ENCODE data around the gene PREP.

Gene PREP

GRCh38 chr6:105301756-105302616 lies 100.9 kb downstream of the PREP start:
- no peaks in the 10 kb centered on the region for H3K9me3 ChIP-seq (replicated peaks in 1 of 11)
- H3K9ac ChIP-seq: no peak overlapping the region
- H4K20me1 ChIP-seq: no peaks in the 10 kb centered on the region; a peak in 1 of 22 replicates
- no peaks in the 10 kb centered on the region for H3K4me1 ChIP-seq
- peaks cover 52 to 98% (median 84%) of the 10 kb centered on the region in 11 experiments for H3K36me3 ChIP-seq
- no peak for TF ChIP-seq Cebpa-rat (IDR thresholded peaks at IDR 0.05)
- H3K4me2 ChIP-seq: no peak overlapping the region
- H3K27me3 ChIP-seq: no peaks in the 10 kb centered on the region
- H3K27ac ChIP-seq: no peak overlapping the region
- no peak overlapping the region for H3K4me3 ChIP-seq

GRCh38 chr6:105301072-105301503 lies 101.8 kb downstream of the PREP start:
- no peak overlapping the region for H3K9ac ChIP-seq
- H3K4me2 ChIP-seq: no peak overlapping the region
- no peak overlapping the region for H3K27ac ChIP-seq
- no peaks in the 10 kb centered on the region; a peak in 1 of 22 replicates for H4K20me1 ChIP-seq
- no peaks in the 10 kb centered on the region for H3K4me1 ChIP-seq
- no peaks in the 10 kb centered on the region for H3K9me3 ChIP-seq (replicated peaks in 1 of 11)
- no peak for TF ChIP-seq Cebpa-rat (IDR thresholded peaks at IDR 0.05)
- H3K4me3 ChIP-seq: no peak overlapping the region
- H3K27me3 ChIP-seq: no peaks in the 10 kb centered on the region
- H3K36me3 ChIP-seq: peaks cover 44 to 95% (median 81%) of the 10 kb centered on the region in 11 experiments

GRCh38 chr6:105300090-105300489 lies 102.8 kb downstream of the PREP start:
- no peak overlapping the region for H3K4me3 ChIP-seq
- no peak overlapping the region for H3K4me2 ChIP-seq
- H3K36me3 ChIP-seq: peaks cover 46 to 86% (median 73%) of the 10 kb centered on the region in 11 experiments
- H3K9ac ChIP-seq: no peak overlapping the region
- H3K4me1 ChIP-seq: no peaks in the 10 kb centered on the region
- no peak for TF ChIP-seq Cebpa-rat (IDR thresholded peaks at IDR 0.05)
- no peaks in the 10 kb centered on the region; a peak in 1 of 22 replicates for H3K9me3 ChIP-seq (replicated peaks in 1 of 11)
- H3K27ac ChIP-seq: no peak overlapping the region
- no peaks in the 10 kb centered on the region for H3K27me3 ChIP-seq
- H4K20me1 ChIP-seq: no peaks in the 10 kb centered on the region; a peak in 2 of 22 replicates

- peaks cover 49 to 83% (median 65%) of the 10 kb centered on the region in 11 experiments for H3K36me3 ChIP-seq
- H3K27ac ChIP-seq: no peak overlapping the region
- H4K20me1 ChIP-seq: no peaks in the 10 kb centered on the region; a peak in 1 of 22 replicates
- no peak overlapping the region for H3K4me2 ChIP-seq
- no peaks in the 10 kb centered on the region for H3K27me3 ChIP-seq
- TF ChIP-seq Cebpa-rat (IDR thresholded peaks at IDR 0.05): no peak
- H3K9me3 ChIP-seq (replicated peaks in 1 of 11): peaks cover 0 to 31% (median 20%) of the 10 kb centered on the region in 11 experiments; a peak in 18 of 22 replicates
- H3K4me1 ChIP-seq: no peaks in the 10 kb centered on the region
- no peak overlapping the region for H3K4me3 ChIP-seq
- H3K9ac ChIP-seq: no peak overlapping the region
Measured at GRCh38 chr6:105294129-105294528, 108.8 kb downstream of the PREP start.

GRCh38 chr6:105292689-105293339 lies 110.1 kb downstream of the PREP start:
- Histone ChIP-seq H3K27me3 (no peaks in the 10 kb centered on the region), H3K4me3 (no peak overlapping the region), H3K9ac (no peak overlapping the region), H3K4me2 (no peak overlapping the region), H3K9me3 (replicated peaks in 1 of 11) (peaks cover 0 to 31% (median 20%) of the 10 kb centered on the region in 11 experiments; a peak in 18 of 22 replicates), H3K4me1 (no peaks in the 10 kb centered on the region), H3K36me3 (peaks cover 51 to 83% (median 66%) of the 10 kb centered on the region in 11 experiments), H3K27ac (no peak overlapping the region), H4K20me1 (no peaks in the 10 kb centered on the region; a peak in 1 of 22 replicates)
- TF ChIP-seq Cebpa-rat (IDR thresholded peaks at IDR 0.05): no peak

- Histone ChIP-seq H3K9ac (no peak overlapping the region), H3K27ac (no peak overlapping the region), H3K4me3 (no peak overlapping the region), H3K9me3 (replicated peaks in 1 of 11) (peaks cover 0 to 31% (median 20%) of the 10 kb centered on the region in 11 experiments; a peak in 18 of 22 replicates), H3K27me3 (no peaks in the 10 kb centered on the region), H3K4me2 (no peak overlapping the region), H3K36me3 (peaks cover 52 to 83% (median 68%) of the 10 kb centered on the region in 11 experiments), H4K20me1 (no peaks in the 10 kb centered on the region; a peak in 1 of 22 replicates), H3K4me1 (no peaks in the 10 kb centered on the region)
- no peak for TF ChIP-seq Cebpa-rat (IDR thresholded peaks at IDR 0.05)
Measured at GRCh38 chr6:105291525-105291924, 111.4 kb downstream of the PREP start.

- Histone ChIP-seq H4K20me1 (no peaks in the 10 kb centered on the region), H3K4me2 (no peak overlapping the region), H3K36me3 (peaks cover 89 to 100% (median 97%) of the 10 kb centered on the region in 11 experiments), H3K4me3 (no peak overlapping the region), H3K9ac (no peak overlapping the region), H3K27me3 (no peaks in the 10 kb centered on the region), H3K4me1 (no peaks in the 10 kb centered on the region), H3K9me3 (replicated peaks in 1 of 11) (no peaks in the 10 kb centered on the region), H3K27ac (no peak overlapping the region)
- no peak for TF ChIP-seq Cebpa-rat (IDR thresholded peaks at IDR 0.05)
Measured at GRCh38 chr6:105282631-105283585, 120.0 kb downstream of the PREP start.

- Histone ChIP-seq H3K9me3 (replicated peaks in 1 of 11) (0 out of 22 replicates have a peak, but pooled peaks cover 0 to 6% (median 0%) of the 10 kb centered on the region in 11 experiments), H3K4me2 (no peak overlapping the region), H3K27ac (no peak overlapping the region), H3K36me3 (peaks cover 92 to 100% (median 97%) of the 10 kb centered on the region in 11 experiments), H3K9ac (no peak overlapping the region), H3K4me3 (no peak overlapping the region), H4K20me1 (no peaks in the 10 kb centered on the region), H3K27me3 (no peaks in the 10 kb centered on the region), H3K4me1 (no peaks in the 10 kb centered on the region)
- no peak for TF ChIP-seq Cebpa-rat (IDR thresholded peaks at IDR 0.05)
Measured at GRCh38 chr6:105280033-105280432, 122.8 kb downstream of the PREP start.

Data from BLaER1 treated with 17β-estradiol and CSF1 and Interleukin-3, amounts not matched to agents 10 nM and 100 nM (cell line).